ENCODE results near the gene ANKK1.

GRCh38 chr11:113341388-113342165 is 46.0 kb upstream of the ANKK1 start:
- TF ChIP-seq POLR2AphosphoS5 (IDR thresholded peaks at IDR 0.05; ENCODE audit: borderline replicate concordance, low read depth, low read length) (no peak), EZH2 (IDR thresholded peaks at IDR 0.05) (no peak)
